BLaER1 treated with 17β-estradiol and CSF1 and Interleukin-3, amounts not matched to agents 10 nM and 100 nM (cell line): ENCODE data around the gene RADIL.

Source experiments
- H3K27ac ChIP-seq, 11 experiments: shearing (Covaris generic); formaldehyde crosslinking; 2 replicates each; pipeline ENCODE4 v1.8.1; 2022
- H3K27me3 ChIP-seq, 11 experiments: shearing (Covaris generic); formaldehyde crosslinking; 2 replicates each; pipeline ENCODE4 v1.8.1; 2022
- H3K36me3 ChIP-seq, 11 experiments: shearing (Covaris generic); formaldehyde crosslinking; 2 replicates each; pipeline ENCODE4 v1.8.1; 2022
- H3K4me1 ChIP-seq, 10 experiments: shearing (Covaris generic); formaldehyde crosslinking; 2 replicates each; pipeline ENCODE4 v1.8.1; 2022
- H3K4me2 ChIP-seq, 11 experiments: shearing (Covaris generic); formaldehyde crosslinking; 2 replicates each; pipeline ENCODE4 v1.8.1; 2022
- H3K4me3 ChIP-seq, 10 experiments: shearing (Covaris generic); formaldehyde crosslinking; 2 replicates each; pipeline ENCODE4 v1.8.1; 2022
- H3K9ac ChIP-seq, 11 experiments: shearing (Covaris generic); formaldehyde crosslinking; 2 replicates each; pipeline ENCODE4 v1.8.1; 2022
- H3K9me3 ChIP-seq, 11 experiments: shearing (Covaris generic); formaldehyde crosslinking; replicated peaks in 1 of 11; 2 replicates each; pipeline ENCODE4 v1.8.1; 2022
- H4K20me1 ChIP-seq, 11 experiments: shearing (Covaris generic); formaldehyde crosslinking; 2 replicates each; pipeline ENCODE4 v1.8.1; 2022
- Cebpa-rat ChIP-seq, 11 experiments: shearing (Covaris generic); IDR thresholded peaks; 2 replicates each; pipeline ENCODE4 v1.8.1; 2022

RADIL gene

GRCh38 chr7:4883372-4884144 is at the start of gene RADIL:
Gene RADIL (minus strand): TSS chr7:4883716. CDS start chr7:4878139, 5,577 bp downstream.
- Histone ChIP-seq H3K9me3 (no peaks in the 10 kb centered on the region), H4K20me1 (peaks cover 0 to 5% (median 0%) of the 10 kb centered on the region in 11 experiments; a peak in 2 of 22 replicates), H3K4me3 (peak within 1 kb of the TSS; percentile 62 to 90 (median 75)), H3K9ac (peak within 1 kb of the TSS; percentile 67 to 90 (median 79); a peak in 21 of 22 replicates), H3K4me2 (peak within 1 kb of the TSS; percentile 86 to 100 (median 99)), H3K27me3 (peaks cover 0 to 39% (median 0%) of the 10 kb centered on the region in 11 experiments; a peak in 8 of 22 replicates), H3K36me3 (peaks cover 0 to 2% (median 0%) of the 10 kb centered on the region in 11 experiments; a peak in 1 of 22 replicates), H3K27ac (peak within 1 kb of the TSS in 9 of 11 experiments; percentile 56 to 79 (median 74); a peak in 17 of 22 replicates), H3K4me1 (peaks cover 27 to 58% (median 47%) of the 10 kb centered on the region in 10 experiments)
- no peak for TF ChIP-seq Cebpa-rat (IDR thresholded peaks at IDR 0.05)

GRCh38 chr7:4931943-4932342 is 48.4 kb upstream of the RADIL start:
- H3K4me1 ChIP-seq: peaks cover 0 to 13% (median 8%) of the 10 kb centered on the region in 10 experiments; a peak in 13 of 20 replicates
- no peak for TF ChIP-seq Cebpa-rat (IDR thresholded peaks at IDR 0.05)
- H3K27me3 ChIP-seq: no peaks in the 10 kb centered on the region
- no peaks in the 10 kb centered on the region for H4K20me1 ChIP-seq
- H3K27ac ChIP-seq: no peak overlapping the region
- H3K9me3 ChIP-seq: peaks cover 0 to under 1% (median 0%) of the 10 kb centered on the region in 11 experiments; a peak in 1 of 22 replicates
- no peak overlapping the region for H3K4me3 ChIP-seq
- no peak overlapping the region for H3K9ac ChIP-seq
- H3K4me2 ChIP-seq: peak overlapping the region in 7 of 11 experiments; percentile 9 to 68 (median 56); a peak in 14 of 22 replicates
- H3K36me3 ChIP-seq: no peaks in the 10 kb centered on the region

GRCh38 chr7:4929005-4929404 is 45.5 kb upstream of the RADIL start:
- H3K27me3 ChIP-seq: no peaks in the 10 kb centered on the region
- no peaks in the 10 kb centered on the region for H3K36me3 ChIP-seq
- no peak overlapping the region for H3K4me2 ChIP-seq
- no peak overlapping the region for H3K9ac ChIP-seq
- TF ChIP-seq Cebpa-rat (IDR thresholded peaks at IDR 0.05): no peak
- peaks cover 0 to 8% (median 0%) of the 10 kb centered on the region in 11 experiments; a peak in 1 of 22 replicates for H3K9me3 ChIP-seq
- H3K4me3 ChIP-seq: no peak overlapping the region
- H4K20me1 ChIP-seq: no peaks in the 10 kb centered on the region
- H3K27ac ChIP-seq: no peak overlapping the region
- H3K4me1 ChIP-seq: peaks cover 0 to 20% (median 10%) of the 10 kb centered on the region in 10 experiments; a peak in 13 of 20 replicates

- H3K4me2 ChIP-seq: no peak overlapping the region
- H3K4me3 ChIP-seq: no peak overlapping the region
- H3K4me1 ChIP-seq: peaks cover 0 to 20% (median 10%) of the 10 kb centered on the region in 10 experiments; a peak in 13 of 20 replicates
- no peak overlapping the region for H3K9ac ChIP-seq
- TF ChIP-seq Cebpa-rat (IDR thresholded peaks at IDR 0.05): no peak
- no peaks in the 10 kb centered on the region for H3K27me3 ChIP-seq
- no peaks in the 10 kb centered on the region for H4K20me1 ChIP-seq
- H3K27ac ChIP-seq: no peak overlapping the region
- H3K9me3 ChIP-seq: peaks cover 0 to 8% (median 0%) of the 10 kb centered on the region in 11 experiments; a peak in 1 of 22 replicates
- no peaks in the 10 kb centered on the region for H3K36me3 ChIP-seq
Observed at GRCh38 chr7:4928445-4928844, 44.9 kb upstream of the RADIL start.

- no peaks in the 10 kb centered on the region for H4K20me1 ChIP-seq
- TF ChIP-seq Cebpa-rat (IDR thresholded peaks at IDR 0.05): no peak
- H3K27me3 ChIP-seq: no peaks in the 10 kb centered on the region
- H3K4me2 ChIP-seq: no peak overlapping the region
- H3K9me3 ChIP-seq: peaks cover 5 to 17% (median 9%) of the 10 kb centered on the region in 11 experiments; a peak in 19 of 22 replicates
- peaks cover 0 to 8% (median 0%) of the 10 kb centered on the region in 10 experiments; a peak in 1 of 20 replicates for H3K4me1 ChIP-seq
- no peak overlapping the region for H3K4me3 ChIP-seq
- H3K36me3 ChIP-seq: no peaks in the 10 kb centered on the region
- H3K9ac ChIP-seq: no peak overlapping the region
- H3K27ac ChIP-seq: no peak overlapping the region
Observed at GRCh38 chr7:4919969-4920766, 36.7 kb upstream of the RADIL start.

- no peak for TF ChIP-seq Cebpa-rat (IDR thresholded peaks at IDR 0.05)
- Histone ChIP-seq H3K4me3 (no peak overlapping the region), H3K4me2 (no peak overlapping the region), H3K9ac (no peak overlapping the region), H4K20me1 (no peaks in the 10 kb centered on the region), H3K36me3 (no peaks in the 10 kb centered on the region), H3K27ac (no peak overlapping the region), H3K27me3 (no peaks in the 10 kb centered on the region), H3K9me3 (peaks cover 5 to 17% (median 9%) of the 10 kb centered on the region in 11 experiments; a peak in 19 of 22 replicates), H3K4me1 (peaks cover 0 to 8% (median 0%) of the 10 kb centered on the region in 10 experiments; a peak in 1 of 20 replicates)
Observed at GRCh38 chr7:4916113-4916512, 32.6 kb upstream of the RADIL start.

- no peak overlapping the region for H3K4me3 ChIP-seq
- no peaks in the 10 kb centered on the region for H3K27me3 ChIP-seq
- no peaks in the 10 kb centered on the region for H3K4me1 ChIP-seq
- H3K9ac ChIP-seq: no peak overlapping the region
- TF ChIP-seq Cebpa-rat (IDR thresholded peaks at IDR 0.05): no peak
- H3K36me3 ChIP-seq: no peaks in the 10 kb centered on the region
- peaks cover 0 to 15% (median 8%) of the 10 kb centered on the region in 11 experiments; a peak in 11 of 22 replicates for H3K9me3 ChIP-seq
- H4K20me1 ChIP-seq: no peaks in the 10 kb centered on the region
- H3K27ac ChIP-seq: no peak overlapping the region
- no peak overlapping the region for H3K4me2 ChIP-seq
Observed at GRCh38 chr7:4911111-4911828, 27.8 kb upstream of the RADIL start.

GRCh38 chr7:4906682-4907081 is 23.2 kb upstream of the RADIL start:
- H3K36me3 ChIP-seq: no peaks in the 10 kb centered on the region
- no peaks in the 10 kb centered on the region for H3K27me3 ChIP-seq
- H3K9ac ChIP-seq: no peak overlapping the region
- H3K9me3 ChIP-seq: peaks cover 0 to 17% (median 8%) of the 10 kb centered on the region in 11 experiments; a peak in 11 of 22 replicates
- no peaks in the 10 kb centered on the region; a peak in 1 of 22 replicates for H4K20me1 ChIP-seq
- no peak for TF ChIP-seq Cebpa-rat (IDR thresholded peaks at IDR 0.05)
- H3K4me2 ChIP-seq: no peak overlapping the region
- no peak overlapping the region for H3K4me3 ChIP-seq
- no peak overlapping the region for H3K27ac ChIP-seq
- peaks cover 6 to 32% (median 28%) of the 10 kb centered on the region in 10 experiments; a peak in 18 of 20 replicates for H3K4me1 ChIP-seq
